ENCODE data around the gene RHOH.

The RHOH gene

DNA sequence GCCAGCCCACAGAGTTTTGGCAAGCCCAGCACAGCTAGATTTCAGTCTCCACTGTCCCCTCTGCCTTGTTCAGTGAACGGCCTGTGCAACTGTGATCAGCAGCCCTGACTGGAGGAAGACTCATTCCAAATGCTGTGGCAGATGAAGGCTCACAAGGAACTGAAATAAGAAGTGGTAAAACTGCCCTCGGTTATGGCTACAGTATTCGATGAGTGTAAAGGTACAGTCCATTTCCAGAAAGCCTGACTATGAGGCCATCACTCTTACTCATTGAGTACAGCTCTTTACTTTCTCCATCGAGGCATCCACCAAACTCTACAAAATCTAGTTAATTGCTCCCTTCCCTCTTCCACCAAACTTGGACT is 69.1 kb downstream of the RHOH start:
- Histone ChIP-seq H4K12ac (ENCODE audit: low read depth, low read length) (no peak overlapping the region), H3K4me3 (ENCODE audit: low read depth, low read length) (no peak overlapping the region), H2BK5ac (ENCODE audit: low read depth, low read length, poor library complexity) (peak overlapping the region; percentile 71), H3K14ac (ENCODE audit: low read length) (peak overlapping the region; percentile 66), H3K4me2 (ENCODE audit: low read length) (no peak overlapping the region), H3K23ac (ENCODE audit: low read length) (no peak overlapping the region), H3K18ac (ENCODE audit: low read length) (peak overlapping the region; percentile 69), H2AK5ac (ENCODE audit: low read length) (peak overlapping the region; percentile 73), H3K4me1 (ENCODE audit: control insufficient read depth in 1 of 2, insufficient read depth in 2 of 2, low read length in 2 of 2) (peaks cover 17 to 19% of the 10 kb centered on the region in 2 experiments), H3K4ac (ENCODE audit: low read depth, low read length) (peak overlapping the region; percentile 50), H4K8ac (ENCODE audit: low read depth, low read length) (peak overlapping the region; percentile 10), H4K91ac (ENCODE audit: low read depth, low read length) (peak overlapping the region; percentile 91), H3K79me2 (ENCODE audit: control insufficient read depth, insufficient read depth, low read length, poor library complexity) (peaks cover 4% of the 10 kb centered on the region), H3K9me3 (ENCODE audit: insufficient read depth, low read depth, low read length) (no peaks in the 10 kb centered on the region), H3K79me1 (ENCODE audit: low read length) (peaks cover 25% of the 10 kb centered on the region), H2BK12ac (ENCODE audit: low read length) (peak overlapping the region; percentile 95), H3K9ac (ENCODE audit: low read length) (no peak overlapping the region), H3K27me3 (ENCODE audit: insufficient read depth, low read length) (no peaks in the 10 kb centered on the region), H2BK120ac (ENCODE audit: insufficient read depth, low read length, poor library complexity) (peak overlapping the region; percentile 84), H3K36me3 (ENCODE audit: control insufficient read depth in 1 of 2, insufficient read depth in 2 of 2, low read length in 2 of 2) (no peaks in the 10 kb centered on the region), H2AFZ (ENCODE audit: insufficient read depth, low read length, poor library complexity) (no peak overlapping the region), H3K27ac (ENCODE audit: low read depth, low read length) (peak overlapping the region; percentile 70)
- WGBS (ENCODE audit: extremely low coverage, insufficient coverage, insufficient read length), result no CpG with 5 or more reads among the region's 4 CpGs
- DNase-seq, result no peak

DNA sequence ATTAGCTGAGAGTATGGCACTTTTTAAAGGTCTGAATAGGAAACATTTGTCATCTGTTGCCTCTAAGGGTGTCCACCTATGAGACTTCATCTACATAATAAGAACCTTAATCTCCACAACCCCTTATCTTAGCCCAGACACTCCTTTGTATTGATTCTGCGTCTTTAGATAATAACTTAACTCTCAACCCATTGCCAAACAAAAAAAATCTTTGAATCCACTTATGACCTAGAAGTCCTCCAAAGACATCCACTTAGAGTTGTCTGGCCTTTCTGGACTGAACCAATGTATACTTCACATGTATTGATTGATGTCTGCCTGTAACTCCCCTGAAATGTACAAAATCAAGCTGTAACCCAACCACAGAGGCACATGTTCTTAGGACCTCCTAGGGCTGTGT is 72.3 kb downstream of the RHOH start:
- H3K9me3 ChIP-seq (ENCODE audit: insufficient read depth, low read depth, low read length), result no peaks in the 10 kb centered on the region
- peaks cover 20% of the 10 kb centered on the region for H3K79me1 ChIP-seq (ENCODE audit: low read length)
- no CpG with 5 or more reads among the region's 1 CpG for WGBS (ENCODE audit: extremely low coverage, insufficient coverage, insufficient read length)

DNA sequence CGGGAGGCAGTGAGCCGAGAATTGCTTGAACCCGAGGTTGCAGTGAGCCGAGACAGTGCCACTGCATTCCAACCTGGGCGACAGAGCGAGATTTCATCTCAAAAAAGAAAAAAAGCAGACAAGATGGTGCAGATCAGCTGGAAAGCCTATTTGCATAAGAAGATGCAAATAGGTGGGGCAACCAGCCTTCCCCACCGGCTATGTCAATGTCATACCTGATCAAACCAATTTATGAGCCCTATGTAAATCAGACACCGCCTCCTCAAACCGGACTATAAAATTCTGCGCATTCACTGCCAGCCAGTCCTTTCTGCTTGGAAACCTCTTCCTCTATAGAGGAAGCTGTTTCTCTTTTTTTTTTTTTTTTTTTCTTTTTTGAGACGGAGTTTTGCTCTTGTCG is 73.8 kb downstream of the RHOH start:
- H3K4me1 ChIP-seq (ENCODE audit: control insufficient read depth in 1 of 2, insufficient read depth in 2 of 2, low read length in 2 of 2), result peaks cover 8 to 10% of the 10 kb centered on the region in 2 experiments
- no peak overlapping the region for H4K12ac ChIP-seq (ENCODE audit: low read depth, low read length)
- H3K4me3 ChIP-seq (ENCODE audit: low read depth, low read length), result no peak overlapping the region
- H3K27me3 ChIP-seq (ENCODE audit: insufficient read depth, low read length), result no peaks in the 10 kb centered on the region
- H2BK5ac ChIP-seq (ENCODE audit: low read depth, low read length, poor library complexity), result no peak overlapping the region
- H2BK12ac ChIP-seq (ENCODE audit: low read length), result no peak overlapping the region
- H3K4me2 ChIP-seq (ENCODE audit: low read length), result no peak overlapping the region
- H3K9me3 ChIP-seq (ENCODE audit: insufficient read depth, low read depth, low read length), result no peaks in the 10 kb centered on the region
- H3K9ac ChIP-seq (ENCODE audit: low read length), result no peak overlapping the region
- no peak overlapping the region for H3K14ac ChIP-seq (ENCODE audit: low read length)
- H2AFZ ChIP-seq (ENCODE audit: insufficient read depth, low read length, poor library complexity), result no peak overlapping the region
- no CpG with 5 or more reads among the region's 12 CpGs for WGBS (ENCODE audit: extremely low coverage, insufficient coverage, insufficient read length)
- H3K4ac ChIP-seq (ENCODE audit: low read depth, low read length), result no peak overlapping the region
- H3K23ac ChIP-seq (ENCODE audit: low read length), result no peak overlapping the region
- no peak overlapping the region for H3K27ac ChIP-seq (ENCODE audit: low read depth, low read length)
- H4K91ac ChIP-seq (ENCODE audit: low read depth, low read length), result no peak overlapping the region
- H3K79me1 ChIP-seq (ENCODE audit: low read length), result peaks cover 13% of the 10 kb centered on the region
- peak overlapping the region; percentile 23 for H2BK120ac ChIP-seq (ENCODE audit: insufficient read depth, low read length, poor library complexity)
- no peak overlapping the region for H4K8ac ChIP-seq (ENCODE audit: low read depth, low read length)
- DNase-seq, result no peak
- no peaks in the 10 kb centered on the region for H3K36me3 ChIP-seq (ENCODE audit: control insufficient read depth in 1 of 2, insufficient read depth in 2 of 2, low read length in 2 of 2)
- H3K79me2 ChIP-seq (ENCODE audit: control insufficient read depth, insufficient read depth, low read length, poor library complexity), result peaks cover 4% of the 10 kb centered on the region
- H3K18ac ChIP-seq (ENCODE audit: low read length), result no peak overlapping the region
- no peak overlapping the region for H2AK5ac ChIP-seq (ENCODE audit: low read length)

More for the DNA sequence above, 72.3 kb downstream of the RHOH start:
- Histone ChIP-seq H2BK120ac (ENCODE audit: insufficient read depth, low read length, poor library complexity) (peak overlapping the region; percentile 41), H3K36me3 (ENCODE audit: control insufficient read depth in 1 of 2, insufficient read depth in 2 of 2, low read length in 2 of 2) (no peaks in the 10 kb centered on the region), H4K12ac (ENCODE audit: low read depth, low read length) (no peak overlapping the region), H2AK5ac (ENCODE audit: low read length) (no peak overlapping the region), H4K91ac (ENCODE audit: low read depth, low read length) (no peak overlapping the region), H2BK12ac (ENCODE audit: low read length) (no peak overlapping the region), H2BK5ac (ENCODE audit: low read depth, low read length, poor library complexity) (no peak overlapping the region), H2AFZ (ENCODE audit: insufficient read depth, low read length, poor library complexity) (no peak overlapping the region), H3K79me2 (ENCODE audit: control insufficient read depth, insufficient read depth, low read length, poor library complexity) (peaks cover 4% of the 10 kb centered on the region), H3K27me3 (ENCODE audit: insufficient read depth, low read length) (no peaks in the 10 kb centered on the region), H4K8ac (ENCODE audit: low read depth, low read length) (no peak overlapping the region), H3K4me2 (ENCODE audit: low read length) (no peak overlapping the region), H3K4me1 (ENCODE audit: control insufficient read depth in 1 of 2, insufficient read depth in 2 of 2, low read length in 2 of 2) (peaks cover 17 to 19% of the 10 kb centered on the region in 2 experiments), H3K4me3 (ENCODE audit: low read depth, low read length) (no peak overlapping the region), H3K14ac (ENCODE audit: low read length) (no peak overlapping the region), H3K18ac (ENCODE audit: low read length) (no peak overlapping the region), H3K9ac (ENCODE audit: low read length) (no peak overlapping the region), H3K23ac (ENCODE audit: low read length) (no peak overlapping the region), H3K4ac (ENCODE audit: low read depth, low read length) (no peak overlapping the region), H3K27ac (ENCODE audit: low read depth, low read length) (no peak overlapping the region)
- no peak for DNase-seq

DNA sequence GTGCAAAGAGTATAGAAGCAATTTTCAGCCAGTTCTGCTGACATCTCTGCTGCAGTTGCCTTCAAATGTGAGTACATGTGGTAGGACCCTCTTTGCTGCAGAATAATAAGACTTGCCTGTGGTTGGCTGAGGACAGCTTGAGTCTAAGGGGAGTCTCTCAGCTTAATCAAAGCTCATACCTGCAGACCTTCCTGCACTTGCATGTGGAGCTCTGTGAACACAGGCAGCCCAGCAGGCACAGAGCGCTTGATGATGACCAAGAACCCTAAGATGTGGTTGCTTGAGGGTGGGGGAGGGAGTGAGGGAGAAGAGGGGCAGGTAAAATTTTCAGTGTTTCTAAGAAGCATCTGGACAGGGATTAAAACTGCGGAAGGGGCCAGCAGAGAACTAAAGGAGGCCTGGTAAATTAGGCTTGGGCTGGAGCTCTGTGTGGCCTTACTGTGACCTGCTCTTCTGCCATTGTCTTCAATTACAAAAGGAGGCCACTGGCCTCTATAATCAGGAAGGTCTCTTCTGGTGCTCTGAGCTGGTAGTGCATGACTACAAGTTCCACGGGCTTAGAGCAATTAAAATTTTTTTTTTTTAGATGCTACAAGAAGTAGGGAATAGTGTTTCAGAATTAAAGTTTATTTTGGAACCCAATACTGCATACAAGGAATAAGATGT is 78.4 kb downstream of the RHOH start:
- H3K4me1 ChIP-seq (ENCODE audit: control insufficient read depth in 1 of 2, insufficient read depth in 2 of 2, low read length in 2 of 2), result no peaks in the 10 kb centered on the region
- no peak overlapping the region for H3K18ac ChIP-seq (ENCODE audit: low read length)
- H3K4me2 ChIP-seq (ENCODE audit: low read length), result no peak overlapping the region
- no peak overlapping the region for H2AK5ac ChIP-seq (ENCODE audit: low read length)
- H3K4ac ChIP-seq (ENCODE audit: low read depth, low read length), result no peak overlapping the region
- no peak overlapping the region for H4K91ac ChIP-seq (ENCODE audit: low read depth, low read length)
- H3K79me1 ChIP-seq (ENCODE audit: low read length), result peaks cover 1% of the 10 kb centered on the region
- no peak overlapping the region for H2BK120ac ChIP-seq (ENCODE audit: insufficient read depth, low read length, poor library complexity)
- no peak overlapping the region for H4K8ac ChIP-seq (ENCODE audit: low read depth, low read length)
- no peak overlapping the region for H3K14ac ChIP-seq (ENCODE audit: low read length)
- no peak overlapping the region for H2BK12ac ChIP-seq (ENCODE audit: low read length)
- H3K36me3 ChIP-seq (ENCODE audit: control insufficient read depth in 1 of 2, insufficient read depth in 2 of 2, low read length in 2 of 2), result no peaks in the 10 kb centered on the region
- no CpG with 5 or more reads among the region's 3 CpGs for WGBS (ENCODE audit: extremely low coverage, insufficient coverage, insufficient read length)
- no peak overlapping the region for H3K23ac ChIP-seq (ENCODE audit: low read length)
- no peak overlapping the region for H3K9ac ChIP-seq (ENCODE audit: low read length)
- H3K27me3 ChIP-seq (ENCODE audit: insufficient read depth, low read length), result no peaks in the 10 kb centered on the region
- H2BK5ac ChIP-seq (ENCODE audit: low read depth, low read length, poor library complexity), result no peak overlapping the region
- no peak overlapping the region for H2AFZ ChIP-seq (ENCODE audit: insufficient read depth, low read length, poor library complexity)
- no peak for DNase-seq
- H3K4me3 ChIP-seq (ENCODE audit: low read depth, low read length), result no peak overlapping the region
- no peaks in the 10 kb centered on the region for H3K79me2 ChIP-seq (ENCODE audit: control insufficient read depth, insufficient read depth, low read length, poor library complexity)
- H3K9me3 ChIP-seq (ENCODE audit: insufficient read depth, low read depth, low read length), result no peaks in the 10 kb centered on the region
- H4K12ac ChIP-seq (ENCODE audit: low read depth, low read length), result no peak overlapping the region
- no peak overlapping the region for H3K27ac ChIP-seq (ENCODE audit: low read depth, low read length)

Measured in trophoblast cell (in vitro differentiated cells and primary cell).